Measurements from ENCODE around the gene MATN4.

DNA sequence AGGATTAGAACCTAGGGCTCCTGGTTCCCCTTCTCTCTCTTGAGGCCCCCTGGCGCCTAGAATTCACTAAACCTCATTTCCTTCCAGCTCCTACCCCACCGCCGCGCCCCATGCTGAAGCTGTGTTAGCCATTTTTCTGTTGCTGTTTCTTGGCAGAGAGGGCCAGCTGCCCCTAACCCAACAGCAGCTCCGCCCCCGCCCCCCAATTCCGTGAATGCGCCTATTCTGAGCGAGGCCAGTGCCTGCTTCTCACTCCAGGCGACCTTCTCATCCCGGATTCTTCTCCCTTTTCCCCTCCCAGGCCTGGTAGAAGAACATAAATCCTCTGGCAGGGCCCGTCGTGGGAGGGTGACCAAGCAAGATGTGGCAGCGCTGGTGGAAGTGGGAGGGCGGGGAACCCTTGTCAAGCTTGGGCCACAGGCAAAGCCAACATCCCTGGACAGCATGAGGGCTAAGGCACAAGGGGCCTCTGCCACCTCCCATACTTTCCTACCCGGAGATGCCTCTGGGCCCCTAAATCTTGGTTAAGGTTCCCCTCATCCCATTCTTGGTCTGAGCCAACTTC is 941 bp downstream of the MATN4 start:
- no peak for TF ChIP-seq CTCF (IDR thresholded peaks at IDR 0.05)
- TF ChIP-seq POLR2A (IDR thresholded peaks at IDR 0.05): no peak
